ENCODE data around the gene THOC3.
A peak's percentile ranks its signal among the peaks of the same experiment; 100 is the strongest.
"Not testable (repeated sequence)": the region's sequence is repeated elsewhere in the genome, so short reads cannot be mapped to it uniquely, and the experiment has no call there.

THOC3 gene

GRCh38 chr5:175967471-175968372 lies at the start of gene THOC3:
THOC3 (minus strand) TSS chr5:175968315; CDS start chr5:175968208, 107 bp downstream.
- peak; percentile 89 for DNase-seq

DNA sequence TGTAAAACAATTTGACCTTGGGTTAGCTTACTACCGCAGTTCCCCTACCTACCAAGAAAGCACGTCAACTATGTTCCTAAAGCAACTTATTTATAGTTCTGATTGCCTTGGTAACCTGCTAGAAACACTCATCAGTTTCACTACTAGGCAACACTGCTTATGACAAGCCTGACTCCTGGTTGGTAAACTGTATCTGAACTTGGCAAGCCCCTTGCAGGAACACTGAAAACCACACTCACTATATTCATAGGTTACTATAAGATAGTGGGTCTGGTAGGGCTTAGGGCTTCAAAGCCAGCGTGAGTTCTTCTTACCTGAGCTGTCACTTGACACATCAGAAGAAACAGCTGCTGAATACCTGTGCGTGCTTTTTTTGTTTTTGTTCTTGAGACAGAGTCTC lies 49.2 kb upstream of the THOC3 start:
- peak; percentile 21 for DNase-seq

DNA sequence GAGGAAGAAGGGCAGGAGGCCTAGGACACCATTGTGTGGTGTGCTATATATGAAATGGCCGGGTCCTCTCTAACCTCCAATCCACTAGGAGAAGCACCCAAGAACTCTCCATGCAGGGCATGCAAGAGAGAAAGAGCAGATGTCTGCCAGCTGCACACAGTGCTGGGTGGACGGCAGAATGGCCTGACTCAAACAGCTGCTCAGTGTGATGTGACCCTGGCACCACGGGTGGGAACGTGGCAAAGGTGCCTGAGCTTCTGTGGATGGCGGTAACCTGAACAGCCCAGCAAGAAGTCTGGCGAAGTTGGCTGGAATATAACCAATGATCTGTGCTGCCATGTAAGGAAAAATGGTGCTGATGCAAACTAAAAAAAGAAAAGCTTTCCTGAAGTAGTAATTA lies 46.2 kb upstream of the THOC3 start:
- DNase-seq: not testable (repeated sequence)

- not testable (repeated sequence) for DNase-seq
These were observed 43.0 kb upstream of the THOC3 start for GRCh38 chr5:176011088-176011487.

DNA sequence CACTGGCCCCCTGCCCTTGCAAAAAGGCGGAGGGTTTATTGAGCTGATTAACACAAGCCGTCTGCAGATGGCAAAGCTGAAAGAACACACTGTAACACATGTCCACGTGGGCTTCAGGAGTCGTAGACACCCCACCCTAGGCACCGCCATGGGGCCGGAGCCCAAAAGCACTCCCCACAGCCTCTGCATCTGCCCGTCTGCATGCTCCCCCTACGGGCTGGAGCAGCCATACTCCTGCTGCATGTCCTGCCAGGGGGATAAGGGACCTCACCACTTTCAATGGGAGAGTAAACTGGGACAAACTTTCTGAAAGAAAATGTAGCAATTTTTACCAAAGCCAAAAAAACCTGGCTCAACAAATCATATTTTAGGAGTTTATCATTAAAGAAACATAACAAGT lies 42.1 kb upstream of the THOC3 start:
- DNase-seq: not testable (repeated sequence)

DNA sequence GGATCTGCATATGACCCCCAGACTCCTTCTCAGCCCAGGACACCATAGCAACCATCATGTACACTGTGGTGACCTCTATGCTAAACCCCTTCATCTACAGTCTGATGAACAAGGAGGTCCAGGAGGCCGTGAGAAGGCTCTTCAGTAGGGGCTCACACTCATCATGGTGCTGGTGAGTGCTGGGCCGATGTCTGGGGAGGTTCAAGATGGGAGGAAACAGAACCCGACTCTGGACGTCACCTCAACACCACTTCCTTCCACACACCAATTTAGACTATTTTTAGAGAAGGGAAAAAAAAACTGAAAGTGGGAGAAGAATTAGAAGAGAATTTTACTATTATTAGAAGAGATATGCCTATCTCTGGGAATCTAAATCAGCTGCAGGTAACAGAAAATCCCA lies 39.1 kb upstream of the THOC3 start:
- DNase-seq: not testable (repeated sequence)

DNA sequence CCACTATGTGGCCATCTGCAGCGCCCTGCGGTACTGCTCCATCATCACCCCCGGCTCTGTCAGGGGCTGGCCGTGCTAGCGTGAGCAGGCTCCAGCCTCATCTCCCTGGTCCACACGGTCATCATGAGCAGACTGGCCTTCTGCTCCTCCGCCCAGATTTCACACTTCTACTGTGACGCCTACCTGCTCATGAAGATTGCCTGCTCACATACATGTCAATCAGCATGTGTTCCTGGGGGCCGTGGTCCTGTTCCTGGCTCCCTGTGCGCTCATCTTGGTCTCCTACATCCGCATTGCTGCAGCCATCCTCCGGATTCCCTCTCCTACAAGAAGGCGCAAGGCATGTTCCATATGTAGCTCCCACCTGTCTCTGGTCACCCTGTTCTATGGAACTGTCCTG lies 38.7 kb upstream of the THOC3 start:
- DNase-seq: not testable (repeated sequence)

GRCh38 chr5:175997979-175998378 lies 29.9 kb upstream of the THOC3 start:
- DNase-seq: not testable (repeated sequence)

- not testable (repeated sequence) for DNase-seq
These were observed 29.4 kb upstream of the THOC3 start for GRCh38 chr5:175997495-175997894.

- not testable (repeated sequence) for DNase-seq
These were observed 28.7 kb upstream of the THOC3 start for GRCh38 chr5:175996791-175997190.

DNA sequence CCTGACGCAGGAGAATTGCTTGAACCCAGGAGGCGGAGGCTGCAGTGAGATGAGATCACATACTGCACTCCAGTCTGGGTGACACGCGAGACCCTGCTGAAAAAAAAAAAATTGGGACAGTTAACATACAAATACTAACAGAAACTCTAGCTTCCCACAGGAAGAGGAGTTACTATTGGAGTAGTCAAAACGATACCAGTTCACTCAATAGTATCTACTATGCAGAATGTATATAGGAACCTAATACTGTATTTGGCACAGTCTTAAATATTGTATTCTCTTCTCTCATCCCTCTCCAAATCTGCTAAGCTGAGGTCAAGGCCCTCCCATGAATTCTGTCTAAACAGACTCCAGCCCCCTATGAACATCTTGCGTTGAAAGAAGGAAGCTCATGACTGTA lies 27.4 kb upstream of the THOC3 start:
- not testable (repeated sequence) for DNase-seq

GRCh38 chr5:175979371-175979995 lies 11.4 kb upstream of the THOC3 start:
- not testable (repeated sequence) for DNase-seq

DNA sequence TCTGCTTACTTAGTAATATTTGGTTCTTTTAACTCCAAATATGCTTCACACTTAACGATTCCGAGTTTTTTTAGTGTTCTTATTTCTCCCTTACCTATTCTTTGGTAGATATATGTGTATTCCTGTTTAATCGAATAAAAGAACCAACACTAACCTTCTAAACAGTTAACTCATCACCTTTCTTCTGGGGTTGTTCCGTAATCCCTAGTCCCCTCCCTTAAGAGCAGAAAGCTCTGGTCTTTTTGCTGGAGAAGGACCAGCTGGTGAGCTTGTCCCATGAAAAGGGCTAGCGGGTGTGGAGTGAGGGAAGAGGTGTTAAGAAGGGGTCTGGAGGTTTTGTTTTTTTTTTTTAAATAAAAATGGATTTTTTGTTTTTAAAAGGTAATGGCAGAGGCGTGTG lies 266 bp upstream of the THOC3 start:
- DNase-seq: not testable (repeated sequence)

DNA sequence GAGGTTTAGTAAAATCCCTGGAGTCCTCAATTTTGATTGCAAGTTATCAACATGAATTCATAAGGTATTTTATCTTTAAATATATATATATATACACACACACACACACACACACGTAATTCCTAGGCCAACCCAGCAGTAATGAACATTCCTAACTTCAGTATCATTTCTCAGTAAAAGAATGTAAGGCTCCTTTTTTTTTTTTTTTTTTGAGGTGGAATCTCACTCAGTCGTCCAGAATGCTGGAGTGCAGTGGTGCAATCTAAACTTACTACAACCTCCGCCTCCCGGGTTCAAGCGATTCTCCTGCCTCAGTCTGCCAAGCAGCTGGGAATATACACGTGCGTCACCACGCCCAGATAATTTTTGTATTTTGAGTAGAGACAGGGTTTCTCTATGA lies 5.8 kb downstream of the THOC3 start:
- not testable (repeated sequence) for DNase-seq

DNA sequence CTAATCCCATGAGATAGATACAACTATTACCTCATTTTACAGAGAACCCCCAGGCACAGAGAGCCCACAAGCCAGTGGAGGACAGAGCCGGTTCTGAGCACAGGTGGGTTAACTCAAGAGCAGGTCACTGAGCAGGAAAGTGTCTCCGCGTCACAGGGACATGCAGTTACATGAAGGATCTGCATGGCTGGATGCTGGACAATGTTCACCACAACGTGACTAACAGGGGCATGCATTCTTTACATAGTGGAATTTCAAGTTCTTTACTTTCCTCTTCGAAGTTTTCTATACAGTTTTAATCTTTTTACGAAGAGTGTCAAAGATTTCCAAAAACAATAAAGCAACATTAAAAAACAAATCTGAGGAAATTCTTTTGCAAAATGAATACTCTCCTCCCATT lies 7.9 kb downstream of the THOC3 start:
- DNase-seq: not testable (repeated sequence)

DNA sequence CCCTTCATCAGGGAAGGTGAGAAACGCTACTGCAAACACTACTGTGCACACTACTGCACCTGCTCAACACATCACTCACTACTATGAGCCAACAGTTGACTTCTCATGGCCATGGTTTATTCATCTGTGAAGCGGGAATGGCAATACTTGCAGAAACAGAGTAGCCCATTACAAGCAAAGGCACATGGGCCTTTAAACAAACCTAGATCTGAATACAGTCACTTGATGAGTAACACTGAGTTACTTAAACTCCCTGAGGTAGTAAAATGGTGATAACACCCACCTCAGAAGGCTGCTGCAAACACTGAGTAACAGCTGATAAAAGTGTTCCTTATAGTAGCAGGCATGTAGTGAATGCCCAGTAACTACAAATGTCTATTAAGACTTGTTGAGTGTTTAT lies 9.6 kb downstream of the THOC3 start:
- not testable (repeated sequence) for DNase-seq

DNA sequence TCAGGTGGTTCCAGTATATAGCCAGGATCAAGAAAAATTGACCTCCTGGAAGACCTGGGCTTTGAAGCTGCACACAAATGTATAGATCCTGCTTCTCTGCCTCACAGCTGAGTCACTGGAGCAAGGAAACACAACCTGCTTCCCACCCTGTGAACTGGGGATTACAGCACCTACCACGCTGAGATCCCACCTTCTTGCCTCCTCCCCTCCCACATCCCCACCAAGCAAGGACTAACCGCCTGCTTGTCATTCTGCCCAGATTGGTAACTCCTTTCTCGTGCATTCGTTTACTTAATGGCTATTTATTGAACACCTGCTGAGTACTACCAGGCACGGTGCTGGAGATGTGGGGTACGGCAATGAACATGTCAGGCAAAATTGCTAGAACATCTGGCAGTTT lies 14.0 kb downstream of the THOC3 start:
- not testable (repeated sequence) for DNase-seq

DNA sequence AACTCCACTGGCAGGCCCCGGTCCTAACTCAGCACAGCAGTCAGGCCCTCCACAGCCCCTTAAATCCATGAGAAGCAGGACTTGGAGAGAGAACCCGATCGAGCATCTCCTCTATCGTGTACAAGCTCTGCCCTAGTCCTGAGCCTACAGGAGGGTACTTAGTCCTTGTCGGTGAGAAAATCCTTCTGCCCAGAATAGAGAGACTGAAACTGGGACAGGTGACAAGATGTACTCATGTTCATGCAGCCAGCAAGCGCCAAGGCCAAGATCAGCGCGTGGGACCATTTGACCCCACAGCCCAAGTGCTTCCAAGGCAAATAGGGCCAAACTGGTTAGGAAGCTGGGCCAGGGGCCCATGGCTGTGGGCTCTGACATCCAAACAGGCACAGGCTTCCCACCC lies 15.3 kb downstream of the THOC3 start:
- DNase-seq: not testable (repeated sequence)

DNA sequence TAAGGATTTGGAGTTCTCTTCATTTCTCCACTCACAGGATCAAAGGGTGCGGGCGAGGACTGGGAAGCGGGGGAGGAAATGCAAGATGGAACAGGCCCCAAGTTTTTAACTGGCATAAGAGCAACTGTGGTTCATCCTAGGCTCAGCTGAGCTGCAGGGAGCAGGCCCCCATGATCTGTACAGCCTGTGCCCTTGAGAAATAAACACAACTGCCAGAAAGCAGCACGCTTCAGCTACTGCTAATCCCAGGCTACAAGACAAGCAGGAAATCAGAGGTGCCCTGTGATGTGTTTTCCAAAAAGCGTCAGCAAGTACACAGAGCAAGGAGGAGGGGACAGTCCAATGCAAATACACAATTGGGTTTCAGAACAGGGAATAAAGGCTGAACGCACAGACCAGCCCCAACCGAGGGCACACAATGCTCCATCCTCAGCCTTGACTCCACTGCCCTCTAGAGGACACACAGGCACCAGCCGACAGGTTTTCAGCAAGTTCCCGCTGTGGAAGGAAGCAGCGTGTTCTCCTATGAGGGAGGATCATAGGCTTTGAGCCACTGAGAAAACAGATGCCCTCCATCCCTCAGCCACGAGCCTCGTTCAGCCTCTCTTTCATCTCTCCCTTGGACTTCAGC lies 16.7 kb downstream of the THOC3 start:
- not testable (repeated sequence) for DNase-seq

- not testable (repeated sequence) for DNase-seq
These were observed 19.6 kb downstream of the THOC3 start for GRCh38 chr5:175948329-175949108.

GRCh38 chr5:175943253-175943652 lies 24.9 kb downstream of the THOC3 start:
- DNase-seq: not testable (repeated sequence)

DNA sequence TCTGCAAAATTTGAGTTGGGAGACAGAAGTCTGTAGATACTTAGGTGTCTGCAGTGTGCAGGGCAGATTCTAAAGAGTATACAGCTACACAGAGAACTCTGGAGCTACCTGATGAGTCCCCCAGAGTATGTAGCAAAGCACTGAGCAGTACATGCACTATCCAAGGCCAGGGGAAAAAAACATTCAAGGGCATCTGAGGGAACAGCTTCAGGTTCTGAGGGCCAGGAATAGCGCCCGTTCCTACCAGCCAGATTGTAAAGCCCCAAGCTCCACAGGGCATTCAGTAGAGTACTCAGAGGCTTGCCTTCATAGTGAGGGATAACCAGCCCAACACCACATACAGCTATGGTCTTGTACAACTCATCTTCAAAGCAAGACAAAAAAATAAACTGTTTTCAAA lies 27.5 kb downstream of the THOC3 start:
- DNase-seq: not testable (repeated sequence)

DNA sequence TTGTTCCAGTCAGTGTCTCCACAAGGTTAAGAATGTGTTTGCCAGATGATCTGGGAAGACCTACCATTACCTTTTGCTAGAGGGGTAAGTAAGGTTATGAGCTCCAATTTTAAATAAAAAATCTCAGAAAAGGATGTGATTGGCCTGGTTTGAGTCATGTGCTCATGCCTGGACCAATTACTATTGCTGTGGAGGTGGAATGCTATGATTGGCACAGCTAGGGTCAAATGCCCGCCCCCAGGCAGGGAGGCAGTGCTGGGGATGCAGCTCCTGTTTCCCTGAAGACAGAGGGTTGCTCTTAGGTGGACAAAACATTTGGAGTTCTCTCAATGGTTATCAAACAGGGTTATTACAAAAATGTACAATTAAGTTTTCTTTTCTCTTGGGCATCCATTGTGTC lies 29.6 kb downstream of the THOC3 start:
- not testable (repeated sequence) for DNase-seq
